Measurements from ENCODE around the gene STX1A.

DNA sequence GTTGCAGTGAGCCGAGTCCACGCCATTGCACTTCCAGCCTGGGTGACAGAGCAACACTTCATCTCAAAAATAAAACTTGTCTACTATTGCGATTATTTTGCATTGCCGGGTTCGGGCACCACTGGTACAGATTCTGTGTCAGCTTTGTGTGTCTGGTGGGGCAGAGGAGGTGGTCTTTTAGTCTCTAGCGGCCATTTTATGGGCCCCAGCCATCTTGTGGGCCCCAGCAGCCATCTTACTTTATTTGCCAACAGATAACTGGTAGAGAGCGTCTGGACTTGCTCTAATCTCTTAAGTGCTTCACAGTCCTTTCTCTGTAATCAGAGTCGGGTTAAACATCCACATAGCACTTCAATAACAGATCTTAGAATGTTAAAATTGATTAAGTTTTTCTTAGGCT lies 31.2 kb downstream of the STX1A start:
- TF ChIP-seq, protein P1, sequence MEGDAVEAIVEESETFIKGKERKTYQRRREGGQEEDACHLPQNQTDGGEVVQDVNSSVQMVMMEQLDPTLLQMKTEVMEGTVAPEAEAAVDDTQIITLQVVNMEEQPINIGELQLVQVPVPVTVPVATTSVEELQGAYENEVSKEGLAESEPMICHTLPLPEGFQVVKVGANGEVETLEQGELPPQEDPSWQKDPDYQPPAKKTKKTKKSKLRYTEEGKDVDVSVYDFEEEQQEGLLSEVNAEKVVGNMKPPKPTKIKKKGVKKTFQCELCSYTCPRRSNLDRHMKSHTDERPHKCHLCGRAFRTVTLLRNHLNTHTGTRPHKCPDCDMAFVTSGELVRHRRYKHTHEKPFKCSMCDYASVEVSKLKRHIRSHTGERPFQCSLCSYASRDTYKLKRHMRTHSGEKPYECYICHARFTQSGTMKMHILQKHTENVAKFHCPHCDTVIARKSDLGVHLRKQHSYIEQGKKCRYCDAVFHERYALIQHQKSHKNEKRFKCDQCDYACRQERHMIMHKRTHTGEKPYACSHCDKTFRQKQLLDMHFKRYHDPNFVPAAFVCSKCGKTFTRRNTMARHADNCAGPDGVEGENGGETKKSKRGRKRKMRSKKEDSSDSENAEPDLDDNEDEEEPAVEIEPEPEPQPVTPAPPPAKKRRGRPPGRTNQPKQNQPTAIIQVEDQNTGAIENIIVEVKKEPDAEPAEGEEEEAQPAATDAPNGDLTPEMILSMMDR (IDR thresholded peaks at IDR 0.05), result no peak
- TF ChIP-seq POLR2A (IDR thresholded peaks at IDR 0.05), result no peak

Data from uterus (tissue), 2 donors.